GM21529 (cell line): Measurements from ENCODE around the gene MC1R.
"Not testable (repeated sequence)": the region's sequence is repeated elsewhere in the genome, so short reads cannot be mapped to it uniquely, and the experiment has no call there.

Experiments used
- ATAC-seq: cut with Tn5 transposase; IDR thresholded peaks from one replicate; pipeline ENCODE4 v1.9.1; 2021; ENCODE audit not compliant: unreplicated experiment

MC1R gene

DNA sequence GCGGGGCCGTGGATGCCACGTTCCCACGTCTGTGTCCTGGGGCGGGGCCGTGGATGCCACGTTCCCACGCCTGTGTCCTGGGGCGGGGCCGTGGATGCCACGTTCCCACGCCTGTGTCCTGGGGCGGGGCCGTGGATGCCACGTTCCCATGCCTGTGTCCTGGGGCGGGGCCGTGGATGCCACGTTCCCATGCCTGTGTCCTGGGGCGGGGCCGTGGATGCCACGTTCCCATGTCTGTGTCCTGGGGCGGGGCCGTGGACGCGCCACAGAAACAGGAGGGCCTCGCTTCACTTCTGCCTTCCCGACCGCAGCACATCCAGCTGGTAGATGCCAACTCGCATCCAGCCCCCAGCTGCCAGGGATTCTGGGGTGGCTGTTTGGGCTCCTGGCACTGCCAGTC lies 15.4 kb downstream of the MC1R start:
- ATAC-seq, result not testable (repeated sequence)

DNA sequence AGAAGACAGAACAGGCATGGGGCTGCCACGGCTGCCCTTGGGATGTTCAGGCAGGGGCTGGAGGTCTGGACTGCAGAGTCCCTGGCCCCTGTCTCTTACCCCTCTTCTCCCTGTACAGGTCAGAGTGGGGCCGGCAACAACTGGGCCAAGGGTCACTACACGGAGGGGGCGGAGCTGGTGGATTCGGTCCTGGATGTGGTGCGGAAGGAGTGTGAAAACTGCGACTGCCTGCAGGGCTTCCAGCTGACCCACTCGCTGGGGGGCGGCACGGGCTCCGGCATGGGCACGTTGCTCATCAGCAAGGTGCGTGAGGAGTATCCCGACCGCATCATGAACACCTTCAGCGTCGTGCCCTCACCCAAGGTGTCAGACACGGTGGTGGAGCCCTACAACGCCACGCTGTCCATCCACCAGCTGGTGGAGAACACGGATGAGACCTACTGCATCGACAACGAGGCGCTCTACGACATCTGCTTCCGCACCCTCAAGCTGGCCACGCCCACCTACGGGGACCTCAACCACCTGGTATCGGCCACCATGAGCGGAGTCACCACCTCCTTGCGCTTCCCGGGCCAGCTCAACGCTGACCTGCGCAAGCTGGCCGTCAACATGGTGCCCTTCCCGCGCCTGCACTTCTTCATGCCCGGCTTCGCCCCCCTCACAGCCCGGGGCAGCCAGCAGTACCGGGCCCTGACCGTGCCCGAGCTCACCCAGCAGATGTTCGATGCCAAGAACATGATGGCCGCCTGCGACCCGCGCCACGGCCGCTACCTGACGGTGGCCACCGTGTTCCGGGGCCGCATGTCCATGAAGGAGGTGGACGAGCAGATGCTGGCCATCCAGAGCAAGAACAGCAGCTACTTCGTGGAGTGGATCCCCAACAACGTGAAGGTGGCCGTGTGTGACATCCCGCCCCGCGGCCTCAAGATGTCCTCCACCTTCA lies 16.2 kb downstream of the MC1R start:
- no peak for ATAC-seq

DNA sequence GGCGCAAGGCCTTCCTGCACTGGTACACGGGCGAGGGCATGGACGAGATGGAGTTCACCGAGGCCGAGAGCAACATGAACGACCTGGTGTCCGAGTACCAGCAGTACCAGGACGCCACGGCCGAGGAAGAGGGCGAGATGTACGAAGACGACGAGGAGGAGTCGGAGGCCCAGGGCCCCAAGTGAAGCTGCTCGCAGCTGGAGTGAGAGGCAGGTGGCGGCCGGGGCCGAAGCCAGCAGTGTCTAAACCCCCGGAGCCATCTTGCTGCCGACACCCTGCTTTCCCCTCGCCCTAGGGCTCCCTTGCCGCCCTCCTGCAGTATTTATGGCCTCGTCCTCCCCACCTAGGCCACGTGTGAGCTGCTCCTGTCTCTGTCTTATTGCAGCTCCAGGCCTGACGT lies 17.0 kb downstream of the MC1R start:
- not testable (repeated sequence) for ATAC-seq

DNA sequence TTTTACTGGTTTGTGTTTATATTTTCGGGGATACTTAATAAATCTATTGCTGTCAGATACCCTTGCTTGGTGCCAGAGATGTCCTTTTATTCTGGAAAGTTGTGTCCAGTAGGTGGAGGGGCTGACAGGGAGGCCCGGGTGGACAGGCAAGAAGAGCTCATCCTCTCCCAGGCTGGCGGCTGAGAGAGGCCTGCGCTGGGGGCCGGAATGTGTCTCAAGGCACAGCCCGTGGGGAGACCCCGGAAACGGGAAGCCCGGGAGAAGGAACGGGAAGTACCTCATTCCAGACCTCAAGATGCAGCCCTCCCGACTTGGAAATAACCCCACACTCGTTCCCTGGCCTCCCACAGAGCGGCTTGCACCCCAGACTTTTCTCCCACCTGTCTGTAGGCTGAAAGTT lies 17.4 kb downstream of the MC1R start:
- ATAC-seq, result no peak

DNA sequence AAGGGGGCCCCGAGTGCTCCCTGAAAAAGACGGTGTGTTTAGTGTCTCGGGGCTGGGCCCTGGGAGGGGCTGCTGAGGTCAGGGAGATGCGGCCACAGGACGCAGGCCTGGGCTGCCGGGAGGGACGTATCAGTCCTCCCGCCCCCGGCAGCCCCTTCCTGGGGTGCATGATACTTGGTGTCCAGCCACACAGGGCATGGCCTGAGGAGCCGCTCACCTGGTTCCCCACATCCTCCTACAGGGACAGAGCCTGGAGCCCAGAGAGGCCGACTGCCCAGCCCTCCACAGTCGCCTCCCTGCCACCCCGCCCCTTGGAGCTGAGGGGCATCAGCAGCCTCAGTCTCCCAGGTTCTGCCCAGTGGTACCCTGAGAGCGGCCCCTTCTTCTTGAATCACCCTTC lies 17.8 kb downstream of the MC1R start:
- ATAC-seq, result no peak

DNA sequence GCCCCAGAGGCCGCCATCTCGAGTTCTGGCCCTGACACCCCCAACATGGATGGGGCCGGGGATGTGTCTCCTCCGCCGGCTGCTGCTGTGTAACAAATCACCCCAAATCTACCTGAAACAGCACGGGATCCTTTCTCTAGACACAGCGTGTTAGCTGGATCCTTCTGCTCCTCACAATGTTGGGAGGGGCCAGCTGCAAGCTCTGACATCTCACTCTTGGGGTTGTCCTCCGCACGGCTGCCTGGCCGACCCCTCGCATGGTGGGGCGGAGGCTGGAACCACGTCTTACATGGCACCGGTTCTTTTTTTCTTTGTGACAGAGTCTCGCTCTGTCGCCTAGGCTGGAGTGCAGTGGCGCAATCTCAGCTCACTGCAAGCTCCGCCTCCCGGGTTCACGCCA lies 18.3 kb downstream of the MC1R start:
- ATAC-seq, result no peak

DNA sequence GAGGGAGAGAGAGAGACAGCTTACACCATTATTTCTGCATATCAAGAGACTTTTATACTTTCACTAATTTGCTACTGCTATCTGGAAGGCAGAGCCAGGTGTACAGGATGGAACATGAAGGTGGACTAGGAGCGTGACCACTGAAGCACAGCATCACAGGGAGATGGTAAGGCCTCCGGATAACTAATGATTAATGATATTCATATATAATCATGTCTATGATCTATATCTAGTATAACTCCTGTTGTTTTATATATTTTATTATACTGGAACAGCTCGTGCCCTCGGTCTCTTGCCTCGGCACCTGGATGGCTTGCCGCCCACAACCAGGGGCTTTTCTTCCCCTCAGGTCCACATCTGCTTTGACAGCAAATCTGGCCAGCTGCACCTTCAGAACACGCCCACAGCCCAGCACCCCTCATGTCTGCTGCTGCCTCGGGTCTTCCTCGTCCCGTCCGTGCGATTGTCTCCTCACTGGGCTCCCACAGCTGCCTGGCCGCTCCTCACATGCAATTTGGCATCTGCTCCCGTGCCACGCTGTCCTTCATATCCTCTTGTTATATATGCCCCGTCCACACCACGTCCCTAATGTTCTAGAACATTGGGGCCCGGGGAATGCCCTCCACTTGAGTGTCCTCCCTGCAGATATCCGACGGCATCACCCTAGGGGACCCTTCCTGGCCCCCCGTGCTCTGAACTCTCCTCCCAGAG lies 19.7 kb downstream of the MC1R start:
- no peak for ATAC-seq

DNA sequence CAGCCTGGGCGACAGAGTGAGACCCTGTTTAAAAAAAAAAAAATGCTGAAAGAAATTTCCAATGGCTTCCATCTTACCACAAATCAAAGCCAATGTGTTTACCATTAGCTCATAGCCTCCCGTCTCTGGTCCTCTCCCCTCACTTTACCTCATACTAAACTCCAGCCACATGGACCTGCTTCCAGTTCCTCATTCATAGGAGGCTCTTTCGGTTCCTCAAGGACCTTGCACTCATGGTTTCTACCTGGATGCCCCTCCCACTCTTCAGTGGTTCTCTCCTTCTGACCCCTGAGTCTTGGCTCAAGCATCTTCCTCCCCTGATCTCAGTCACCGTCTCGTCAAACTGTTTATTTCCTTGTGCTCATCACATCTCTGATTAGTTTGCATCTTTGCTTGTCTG lies 26.1 kb downstream of the MC1R start:
- ATAC-seq, result no peak

DNA sequence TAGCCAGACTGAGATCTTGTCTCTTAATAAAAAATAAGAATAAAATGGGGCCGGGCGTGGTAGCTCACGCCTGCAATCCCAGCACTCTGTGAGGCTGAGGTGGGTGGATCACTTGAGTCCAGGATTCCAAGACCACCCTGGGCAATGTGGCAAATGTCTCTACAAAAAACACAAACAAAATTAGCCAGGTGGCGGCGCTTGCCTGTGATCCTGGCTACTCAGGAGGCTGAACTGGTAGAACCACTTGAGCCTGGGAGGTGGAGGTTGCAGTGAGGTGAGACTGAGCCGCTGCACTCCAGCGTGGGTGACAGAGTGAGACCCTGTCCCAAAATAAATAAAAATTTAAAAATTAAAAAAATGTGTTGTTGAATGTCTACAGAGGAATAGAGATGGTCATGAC lies 27.0 kb downstream of the MC1R start:
- ATAC-seq, result no peak

DNA sequence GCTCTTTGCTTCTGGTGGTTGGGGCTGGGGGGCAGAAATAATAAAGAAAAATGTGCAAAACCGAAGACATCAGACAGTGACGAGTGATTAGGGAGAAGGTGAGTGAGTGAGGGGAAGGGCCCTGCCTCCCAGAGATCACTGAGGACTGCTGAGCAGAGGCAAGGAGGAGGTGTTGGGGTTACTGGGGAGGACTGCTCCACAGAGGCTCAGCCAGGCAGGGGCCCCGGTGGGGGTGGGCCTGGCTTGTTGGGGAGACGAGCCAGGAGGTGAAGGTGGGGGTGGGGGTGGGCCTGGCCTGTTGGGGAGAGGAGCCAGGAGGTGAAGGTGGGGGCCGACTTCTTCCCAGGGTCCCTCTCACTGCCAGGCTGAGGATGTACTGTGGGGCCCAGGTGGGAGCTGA lies 27.9 kb downstream of the MC1R start:
- no peak for ATAC-seq

DNA sequence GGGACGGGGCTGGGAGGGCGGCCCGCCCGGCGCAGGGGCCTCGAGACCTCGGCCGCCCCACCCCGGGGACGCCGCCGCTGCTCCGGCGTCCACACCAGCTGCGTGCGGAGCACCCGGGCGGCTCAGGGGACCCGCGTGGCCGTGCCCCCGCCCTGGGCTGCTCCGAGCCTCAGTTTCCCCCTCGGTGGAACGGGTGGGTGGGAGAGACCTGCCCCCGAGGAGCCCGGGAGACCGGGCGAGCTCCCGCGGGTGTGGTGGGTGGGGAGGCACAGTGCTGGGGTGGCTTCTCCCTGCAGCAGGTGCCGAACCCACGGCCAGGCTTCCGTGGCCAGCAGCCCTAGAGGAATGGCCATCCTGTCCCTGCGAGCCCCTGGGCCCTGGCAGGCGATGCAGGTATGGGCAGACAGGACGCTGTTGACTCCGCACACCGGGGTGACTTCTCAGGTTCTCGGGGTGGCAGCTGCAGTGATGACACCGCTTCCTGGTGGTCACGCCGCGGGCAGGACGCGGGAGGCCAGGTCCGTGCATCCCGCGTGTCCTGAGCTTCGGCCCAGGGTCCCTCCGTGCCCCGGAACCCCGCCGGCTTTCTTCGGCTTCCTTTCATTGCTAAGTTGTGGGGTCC lies 30.6 kb downstream of the MC1R start:
- no peak for ATAC-seq

DNA sequence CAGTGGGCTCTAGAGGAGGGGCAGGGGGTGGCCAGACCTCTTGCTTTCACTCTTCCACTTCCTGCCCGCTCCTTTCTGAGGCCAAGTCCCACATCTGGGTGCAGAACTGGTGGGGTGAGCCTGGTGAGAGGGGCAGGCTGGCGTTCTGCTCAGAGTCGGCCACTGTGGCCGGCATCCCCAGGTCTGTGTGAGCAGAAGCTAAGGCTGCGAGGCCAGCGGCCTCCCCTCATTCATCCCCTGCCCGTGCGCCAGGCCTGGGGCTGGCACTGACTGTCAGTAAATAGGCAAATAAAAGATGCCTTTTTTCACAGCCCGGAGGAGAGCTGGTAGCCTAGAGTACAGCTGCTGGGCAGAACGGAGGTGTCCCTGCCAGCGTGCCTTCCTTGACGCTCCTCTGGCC lies 31.1 kb downstream of the MC1R start:
- ATAC-seq, result no peak

DNA sequence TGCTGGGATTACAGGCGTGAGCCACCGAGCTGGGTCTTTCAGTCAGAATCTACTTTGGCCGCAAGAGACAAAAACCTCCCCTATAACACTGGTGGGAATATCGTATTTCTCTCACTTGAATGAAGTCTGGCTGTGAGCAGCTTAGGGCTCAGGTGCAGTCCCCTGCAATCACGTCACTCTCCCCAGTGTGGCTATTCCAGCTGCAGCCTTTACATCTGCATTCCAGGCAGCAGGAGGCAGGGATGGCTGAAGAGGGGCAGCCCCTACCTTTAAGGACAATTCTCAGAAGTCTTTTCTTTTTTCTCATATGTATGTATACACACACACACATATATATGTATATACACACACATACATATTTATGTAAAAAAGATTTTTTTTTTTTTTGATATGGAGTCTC lies 32.8 kb downstream of the MC1R start:
- ATAC-seq, result no peak

DNA sequence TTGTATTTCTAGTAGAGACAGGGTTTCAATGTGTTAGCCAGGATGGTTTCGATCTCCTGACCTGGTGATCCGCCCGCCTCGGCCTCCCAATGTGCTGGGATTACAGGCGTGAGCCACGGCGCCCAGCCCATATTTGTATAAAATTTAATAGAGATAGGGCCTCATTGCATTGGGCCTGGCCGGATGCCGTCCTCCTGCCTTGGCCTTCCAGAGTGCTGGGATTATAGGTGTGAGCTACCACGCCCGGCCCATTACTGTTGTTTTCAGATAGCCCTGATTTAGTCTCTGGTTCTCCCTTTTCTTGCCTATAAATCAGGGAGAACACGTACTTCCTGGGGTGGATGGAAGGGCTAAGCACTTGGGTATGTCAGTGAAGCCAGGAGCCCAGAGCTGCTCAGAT lies 33.4 kb downstream of the MC1R start:
- ATAC-seq, result no peak

DNA sequence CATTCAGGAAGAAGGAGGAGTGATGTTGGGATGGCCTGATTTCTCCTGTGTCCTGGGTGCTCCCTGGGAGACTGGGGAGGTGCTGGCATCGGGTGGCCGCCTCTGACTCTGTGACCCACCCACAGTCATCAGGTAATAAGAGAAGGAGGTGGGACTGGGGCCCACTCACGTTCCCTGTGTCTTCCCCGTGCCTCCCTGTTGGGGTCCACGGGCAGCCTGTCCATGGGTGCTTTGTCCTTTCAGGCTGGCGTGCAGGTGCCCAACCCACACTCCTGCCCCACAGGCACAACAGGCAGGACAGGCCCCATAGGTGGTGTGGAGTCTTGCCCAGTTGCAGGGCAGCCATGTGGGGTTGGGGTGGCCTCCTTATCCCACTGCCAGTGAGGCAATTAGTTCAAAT lies 33.9 kb downstream of the MC1R start:
- ATAC-seq, result no peak

DNA sequence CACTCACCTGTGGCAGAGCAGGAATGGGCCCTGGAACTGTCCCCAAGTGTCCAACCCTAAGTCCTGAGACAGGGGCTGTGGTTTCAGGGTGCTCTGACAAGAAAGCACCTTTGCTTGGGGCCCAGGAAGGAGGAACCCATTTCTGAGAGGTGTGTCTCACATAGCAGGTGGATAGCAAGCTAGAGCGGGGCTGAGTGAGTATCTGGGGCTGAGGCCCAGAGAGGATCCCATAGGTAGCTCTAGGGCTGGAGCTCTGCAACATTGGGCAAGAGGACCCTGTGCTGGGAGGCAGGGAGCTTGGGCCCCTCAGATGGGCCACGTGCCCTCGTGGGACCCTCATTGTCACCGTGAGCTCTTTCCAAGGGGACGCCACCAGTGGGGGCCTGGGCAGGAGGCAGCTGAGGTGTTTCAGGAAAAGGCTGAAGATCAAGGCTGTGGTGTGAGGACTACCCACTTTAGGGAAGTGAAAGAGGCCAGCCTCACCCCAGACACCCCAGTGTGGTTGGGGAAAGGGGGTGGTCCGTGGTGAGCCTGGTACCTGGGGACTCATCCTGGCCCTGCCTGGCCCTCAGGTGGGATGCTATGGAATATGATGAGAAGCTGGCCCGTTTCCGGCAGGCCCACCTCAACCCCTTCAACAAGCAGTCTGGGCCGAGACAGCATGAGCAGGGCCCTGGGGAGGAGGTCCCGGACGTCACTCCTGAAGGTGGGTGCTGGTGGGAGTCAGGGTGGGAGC lies 35.2 kb downstream of the MC1R start:
- ATAC-seq, result peak; percentile 73

DNA sequence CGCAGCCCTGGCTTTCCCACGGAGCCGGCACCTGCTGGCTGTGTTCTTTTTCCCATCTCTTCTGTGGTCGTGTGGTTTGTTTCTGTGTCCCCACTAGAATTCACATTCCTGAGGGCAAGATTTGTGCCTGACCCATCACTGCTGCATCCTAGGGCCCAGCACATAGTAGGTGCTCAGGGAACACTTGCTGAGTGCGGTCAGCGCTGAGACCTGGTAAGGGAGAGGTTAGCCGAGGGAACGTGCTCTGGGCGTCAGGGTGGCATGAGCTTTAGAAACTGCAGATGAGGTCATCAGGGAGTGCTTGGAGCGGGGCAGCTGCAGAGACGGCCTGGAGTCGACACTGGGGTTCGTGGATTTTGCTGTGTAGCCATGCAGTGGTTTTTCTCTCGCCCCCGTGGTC lies 35.8 kb downstream of the MC1R start:
- no peak for ATAC-seq

DNA sequence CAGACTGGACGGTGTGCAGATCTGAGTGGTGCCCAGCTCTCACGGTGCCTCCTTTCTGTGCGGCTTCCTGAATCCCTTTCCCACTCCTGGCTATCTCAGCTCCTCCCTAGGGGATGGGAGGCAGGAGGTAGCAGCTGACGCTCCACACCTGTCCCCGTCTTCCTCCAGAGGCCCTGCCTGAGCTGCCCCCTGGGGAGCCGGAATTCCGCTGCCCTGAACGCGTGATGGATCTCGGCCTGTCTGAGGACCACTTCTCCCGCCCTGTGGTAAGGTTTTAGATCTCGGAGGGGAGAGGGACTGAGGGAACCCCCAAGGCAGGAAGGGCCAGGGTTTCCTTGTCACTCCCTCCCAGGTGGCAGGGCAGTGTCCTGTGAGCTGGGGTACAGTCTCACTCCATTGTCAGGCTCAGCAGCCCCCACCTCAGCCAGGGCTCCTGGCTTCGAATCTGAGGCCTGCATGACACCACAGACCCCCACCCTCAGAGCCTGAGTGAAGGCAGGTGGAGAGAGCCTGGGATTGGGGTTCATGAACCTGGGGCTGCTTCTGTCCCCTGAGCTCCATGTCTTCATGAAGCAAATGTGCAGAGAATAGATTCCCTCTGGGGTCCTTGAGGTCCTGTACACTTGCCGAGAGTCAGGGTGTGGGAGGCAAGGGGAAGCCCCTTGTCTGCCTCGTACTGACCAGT lies 36.5 kb downstream of the MC1R start:
- ATAC-seq, result no peak

DNA sequence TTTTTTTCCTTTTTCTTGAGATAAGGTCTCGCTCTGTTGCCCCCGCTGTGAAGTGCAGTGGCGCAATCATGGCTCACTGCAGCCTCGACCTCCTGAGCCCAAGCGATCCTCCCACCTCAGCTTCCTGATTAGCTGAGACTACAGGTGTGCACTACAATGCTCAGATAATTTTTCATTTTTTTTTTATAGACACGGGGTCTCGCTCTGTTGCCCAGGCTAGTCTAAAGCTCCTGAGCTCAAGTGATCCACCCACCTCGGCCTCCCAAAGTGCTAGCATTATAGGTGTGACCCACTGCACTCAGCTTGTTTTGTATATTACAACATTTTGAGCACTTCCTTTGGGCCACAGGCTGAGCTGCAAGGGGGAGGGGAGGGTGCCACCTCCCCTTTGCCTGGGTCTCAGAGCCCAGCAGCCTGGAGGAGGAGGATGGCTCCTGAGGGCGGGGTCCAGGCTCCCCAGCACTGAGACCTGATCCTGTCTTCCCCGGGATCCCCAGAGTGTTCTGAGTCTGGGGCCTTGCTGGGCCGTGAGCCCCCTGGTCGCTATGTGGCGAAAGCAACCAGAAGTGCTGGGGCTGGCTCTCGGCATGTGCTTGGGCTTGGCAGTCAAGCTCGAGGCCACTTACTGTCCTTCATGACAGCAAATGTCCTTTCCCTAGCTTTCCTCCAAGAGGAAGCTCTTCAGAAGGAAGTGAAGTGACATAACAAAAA lies 38.0 kb downstream of the MC1R start:
- ATAC-seq, result no peak

DNA sequence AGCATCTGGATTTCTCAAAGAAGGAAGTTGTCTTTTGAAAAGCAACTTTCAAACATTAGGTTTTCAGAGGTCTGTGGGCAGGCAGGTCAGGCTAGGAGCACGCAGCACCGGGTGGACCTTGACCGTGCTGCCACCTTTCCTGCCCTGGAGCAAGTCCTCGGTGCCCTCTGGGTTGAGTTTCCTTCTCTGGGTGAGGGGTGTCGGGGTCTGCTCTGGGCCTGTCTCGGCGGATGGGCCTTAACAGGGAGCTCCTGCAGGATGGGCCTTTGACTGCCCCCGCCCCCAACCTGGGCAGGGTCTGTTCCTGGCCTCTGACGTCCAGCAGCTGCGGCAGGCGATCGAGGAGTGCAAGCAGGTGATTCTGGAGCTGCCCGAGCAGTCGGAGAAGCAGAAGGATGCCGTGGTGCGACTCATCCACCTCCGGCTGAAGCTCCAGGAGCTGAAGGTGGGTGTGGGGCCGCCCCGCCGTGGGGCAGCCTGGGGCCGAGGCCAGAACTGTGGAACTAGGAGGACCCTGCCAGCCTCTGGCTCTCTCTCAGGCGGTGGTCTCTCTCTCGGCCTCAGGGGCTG lies 38.6 kb downstream of the MC1R start:
- ATAC-seq, result no peak
